Measurements from ENCODE around the gene U2AF1L4.
"Not testable (repeated sequence)": the region's sequence is repeated elsewhere in the genome, so short reads cannot be mapped to it uniquely, and the experiment has no call there.

U2AF1L4 gene

DNA sequence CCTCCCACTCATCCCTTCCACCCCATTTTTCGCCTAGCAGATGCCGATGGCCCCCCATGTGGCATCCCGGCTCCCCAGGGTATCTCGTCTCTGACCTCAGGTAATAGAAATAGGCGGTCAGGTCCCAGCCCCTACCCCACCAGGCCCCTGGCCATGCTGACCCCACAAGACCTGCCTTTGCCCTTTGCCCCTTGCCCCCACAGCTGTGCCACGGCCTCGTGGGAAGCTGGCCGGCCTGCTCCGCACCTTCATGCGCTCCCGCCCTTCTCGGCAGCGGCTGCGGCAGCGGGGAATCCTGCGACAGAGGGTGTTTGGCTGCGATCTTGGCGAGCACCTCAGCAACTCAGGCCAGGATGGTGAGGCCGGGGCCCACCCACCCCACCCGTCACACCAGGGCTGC is 35.5 kb upstream of the U2AF1L4 start:
- DNase-seq, result no peak

DNA sequence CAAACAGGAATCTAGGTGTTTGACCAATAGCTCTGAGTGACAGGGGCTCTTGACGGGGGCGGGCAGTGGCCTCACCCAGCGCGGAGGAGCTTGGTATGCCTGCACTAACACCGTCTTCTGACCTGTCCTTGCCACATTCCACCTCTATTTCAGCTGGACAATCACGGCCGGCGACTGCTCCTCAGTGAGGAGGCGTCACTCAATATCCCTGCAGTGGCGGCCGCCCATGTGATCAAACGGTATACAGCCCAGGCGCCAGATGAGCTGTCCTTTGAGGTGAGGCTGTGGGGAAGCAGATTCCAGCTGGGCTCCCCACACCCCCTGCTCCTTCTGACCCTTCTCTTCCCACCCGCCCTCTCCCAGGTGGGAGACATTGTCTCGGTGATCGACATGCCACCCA is 34.8 kb upstream of the U2AF1L4 start:
- no peak for DNase-seq

GRCh38 chr19:35779033-35779432 is 33.8 kb upstream of the U2AF1L4 start:
- no peak for DNase-seq

DNA sequence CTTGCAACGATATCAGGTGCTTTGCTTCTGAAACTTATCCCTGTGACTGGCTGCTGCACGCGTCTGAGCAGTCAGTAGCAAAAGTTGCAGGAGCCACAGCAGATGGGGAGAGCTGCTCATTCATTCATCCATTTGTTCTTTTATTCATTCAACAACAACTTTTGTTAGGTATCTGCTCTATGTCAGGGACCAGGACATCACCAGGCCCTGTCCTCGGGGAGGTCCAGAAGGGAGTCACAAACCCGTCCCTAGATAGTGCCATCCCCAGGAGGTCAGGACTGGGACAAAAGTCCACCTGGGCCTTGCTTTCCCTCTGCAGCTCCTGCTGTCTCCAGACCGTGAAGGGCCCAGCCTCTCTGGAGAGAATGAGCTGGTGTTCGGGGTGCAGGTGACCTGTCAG is 32.7 kb upstream of the U2AF1L4 start:
- no peak for DNase-seq

- DNase-seq, result no peak
Observed at GRCh38 chr19:35777086-35777841, 32.0 kb upstream of the U2AF1L4 start.

DNA sequence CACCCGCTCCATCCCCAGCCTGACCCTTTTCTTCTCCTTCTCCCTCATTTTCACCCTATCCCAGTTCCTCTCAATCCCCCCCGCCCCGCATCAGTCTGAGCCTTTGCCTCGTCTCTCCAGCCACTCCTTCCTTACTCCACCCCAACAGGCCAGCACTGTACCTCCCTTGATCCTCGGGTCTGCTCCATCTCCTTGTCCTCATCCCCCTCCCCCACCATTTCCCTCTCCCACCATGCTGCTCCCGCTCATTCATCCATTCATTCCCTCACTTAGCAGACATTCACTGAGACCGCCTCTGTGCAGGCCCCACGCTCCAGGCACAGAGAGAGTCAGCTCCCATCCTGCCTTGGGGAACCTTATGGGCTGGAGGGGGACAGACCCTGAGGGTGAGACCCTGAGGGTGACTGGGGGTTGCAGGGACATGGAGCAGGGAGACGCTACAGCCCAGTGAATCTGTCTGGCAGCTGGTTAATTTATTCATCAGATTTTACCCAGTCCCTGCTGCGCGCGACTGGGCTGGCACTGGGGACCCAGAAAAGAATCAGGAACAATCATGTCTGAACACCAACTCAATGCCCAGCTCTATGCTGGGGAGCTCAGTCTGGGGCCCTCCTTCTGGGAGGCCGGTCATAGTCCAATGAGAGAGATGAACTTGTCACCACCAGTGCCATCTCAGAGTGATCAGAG is 31.0 kb upstream of the U2AF1L4 start:
- DNase-seq, result no peak

DNA sequence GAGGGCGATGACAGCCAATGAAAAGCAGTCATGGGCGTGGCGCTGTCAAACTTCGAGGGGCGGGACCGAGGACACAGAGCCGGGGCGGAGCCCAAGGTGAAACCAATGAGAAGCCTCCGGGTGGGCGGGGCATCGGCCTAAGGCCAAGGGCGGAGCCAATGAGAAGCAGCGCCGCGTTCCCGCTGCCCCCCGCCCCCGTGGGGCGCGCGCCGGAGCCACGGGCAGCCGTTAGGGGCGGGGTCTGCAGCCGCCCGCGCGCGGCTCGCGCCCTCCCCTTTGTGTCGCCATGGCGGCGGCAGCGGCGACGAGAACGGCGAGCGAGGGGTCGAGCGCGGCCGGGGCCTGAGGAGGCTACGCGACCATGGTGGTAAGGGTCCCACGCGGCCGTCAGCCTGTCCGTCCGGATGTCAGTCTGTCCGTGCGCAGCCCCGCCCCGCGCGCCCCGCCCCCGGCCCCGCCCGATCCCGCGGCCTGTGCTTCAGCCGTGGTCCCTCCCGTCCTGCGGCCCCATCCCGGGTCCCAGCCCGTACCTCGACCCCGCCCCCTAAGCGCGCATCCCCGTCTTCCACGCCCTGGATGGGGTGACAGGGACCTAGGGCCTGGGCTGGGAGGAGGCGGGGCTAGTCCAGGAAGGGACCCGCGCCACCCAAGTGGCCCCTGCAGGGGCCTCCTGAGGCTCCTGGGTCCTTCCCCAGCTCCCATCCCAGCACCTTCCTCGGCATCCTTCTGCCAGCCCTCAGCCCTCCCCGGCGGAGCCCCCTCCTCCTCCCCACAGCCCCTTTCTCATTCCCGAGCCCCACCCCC is 30.3 kb upstream of the U2AF1L4 start, which contains the start of gene ARHGAP33:
Gene ARHGAP33 (plus strand): TSS at position 267 of the 804 bp plus-strand sequence. CDS start 95 bp downstream, at position 362.
- peak; percentile 97 for DNase-seq

DNA sequence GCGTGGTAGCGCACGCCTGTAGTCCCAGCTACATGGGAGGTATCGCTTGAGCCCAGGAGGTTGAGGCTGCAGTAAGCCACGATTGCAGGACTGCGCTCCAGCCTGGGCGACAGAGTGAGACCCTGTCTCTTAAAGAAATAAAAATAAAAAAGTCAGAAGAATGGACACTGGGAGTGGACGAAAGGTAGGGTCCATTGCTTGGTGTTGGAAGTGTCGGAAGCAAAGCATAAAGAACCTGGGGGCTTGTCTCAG is 29.8 kb upstream of the U2AF1L4 start:
- DNase-seq, result no peak

DNA sequence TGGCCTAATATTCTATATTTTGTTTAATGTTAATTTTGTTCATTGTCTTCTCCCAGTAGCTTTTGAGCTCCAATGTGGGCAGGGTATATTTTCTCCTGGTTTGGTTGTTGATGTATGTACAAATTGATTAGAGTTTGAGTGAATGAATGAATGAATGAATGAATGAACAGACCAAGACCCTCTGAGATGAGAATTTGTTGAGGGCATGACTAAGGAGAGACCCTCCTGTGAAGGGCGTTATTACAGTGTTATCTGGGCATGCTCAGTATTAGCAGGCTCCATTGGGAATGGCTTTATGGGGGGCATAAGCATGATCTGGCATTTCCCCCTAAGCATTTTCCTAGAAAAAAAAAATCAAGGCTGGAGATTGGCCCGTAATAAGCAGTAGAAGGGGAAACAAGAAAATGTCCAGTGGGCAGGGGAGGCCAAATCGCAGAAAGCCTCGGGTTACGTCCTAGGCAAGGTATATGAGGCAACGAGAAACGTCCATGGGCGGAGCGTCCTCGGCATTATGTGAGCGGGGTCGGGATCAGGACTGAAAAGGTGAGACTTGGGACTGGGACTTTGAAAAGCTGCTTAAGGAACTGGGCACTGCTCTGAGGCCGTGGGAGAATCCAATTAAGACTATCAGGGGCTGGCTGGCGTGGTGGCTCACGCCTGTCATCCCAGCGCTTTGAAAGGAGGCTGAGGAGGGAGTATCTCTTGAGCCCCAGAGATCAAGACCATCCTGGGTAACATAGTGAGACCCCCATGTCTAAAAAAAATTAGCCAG is 29.2 kb upstream of the U2AF1L4 start:
- no peak for DNase-seq

- no peak for DNase-seq
Observed at GRCh38 chr19:35773020-35773806, 28.0 kb upstream of the U2AF1L4 start.

DNA sequence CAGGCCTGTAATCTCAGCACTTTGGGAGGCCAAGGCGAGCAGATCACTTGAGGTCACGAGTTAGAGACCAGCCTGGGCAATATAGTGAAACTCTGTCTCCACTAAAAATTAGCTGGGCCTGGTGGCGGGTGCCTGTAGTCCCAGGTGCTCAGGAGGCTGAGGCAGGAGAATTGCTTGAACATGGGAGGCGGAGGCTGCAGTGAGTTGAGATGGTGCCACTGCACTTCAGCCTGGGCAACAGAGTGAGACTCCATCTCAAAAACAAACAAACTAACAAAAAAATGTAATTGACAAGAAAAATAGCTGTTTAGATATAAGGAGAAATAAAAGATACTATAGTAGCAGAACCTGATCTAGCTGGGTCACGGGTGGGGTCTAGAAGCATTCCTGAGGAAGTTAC is 27.1 kb upstream of the U2AF1L4 start:
- DNase-seq, result not testable (repeated sequence)

- no peak for DNase-seq
Observed at GRCh38 chr19:35768082-35768421, 22.8 kb upstream of the U2AF1L4 start.

- no peak for DNase-seq
Observed at GRCh38 chr19:35767288-35768081, 22.3 kb upstream of the U2AF1L4 start.

DNA sequence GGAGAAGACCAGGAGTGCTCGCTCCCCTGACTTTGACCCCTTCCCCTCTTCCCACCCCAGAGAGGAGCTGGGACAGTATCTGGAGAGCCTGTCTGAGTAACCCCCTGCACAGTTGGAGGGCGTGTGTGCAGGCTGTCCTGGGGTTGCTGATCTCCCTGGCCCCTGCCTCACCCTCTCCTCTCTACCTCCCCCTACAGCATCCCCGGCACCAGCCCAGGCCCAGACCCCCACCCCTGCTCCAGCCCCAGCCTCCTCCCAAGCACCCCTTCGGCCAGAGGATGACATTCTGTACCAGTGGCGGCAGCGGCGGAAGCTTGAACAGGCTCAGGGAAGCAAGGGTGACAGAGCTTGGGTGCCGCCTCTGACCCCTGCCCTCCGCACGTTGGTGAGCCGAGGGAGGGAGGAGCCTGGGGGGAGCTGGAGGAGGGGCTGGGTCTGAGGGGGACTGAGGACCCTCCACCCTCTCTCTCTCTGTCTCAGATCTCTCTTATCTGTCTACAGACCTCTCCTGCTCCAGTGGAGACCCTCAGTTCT is 21.4 kb upstream of the U2AF1L4 start:
- no peak for DNase-seq

DNA sequence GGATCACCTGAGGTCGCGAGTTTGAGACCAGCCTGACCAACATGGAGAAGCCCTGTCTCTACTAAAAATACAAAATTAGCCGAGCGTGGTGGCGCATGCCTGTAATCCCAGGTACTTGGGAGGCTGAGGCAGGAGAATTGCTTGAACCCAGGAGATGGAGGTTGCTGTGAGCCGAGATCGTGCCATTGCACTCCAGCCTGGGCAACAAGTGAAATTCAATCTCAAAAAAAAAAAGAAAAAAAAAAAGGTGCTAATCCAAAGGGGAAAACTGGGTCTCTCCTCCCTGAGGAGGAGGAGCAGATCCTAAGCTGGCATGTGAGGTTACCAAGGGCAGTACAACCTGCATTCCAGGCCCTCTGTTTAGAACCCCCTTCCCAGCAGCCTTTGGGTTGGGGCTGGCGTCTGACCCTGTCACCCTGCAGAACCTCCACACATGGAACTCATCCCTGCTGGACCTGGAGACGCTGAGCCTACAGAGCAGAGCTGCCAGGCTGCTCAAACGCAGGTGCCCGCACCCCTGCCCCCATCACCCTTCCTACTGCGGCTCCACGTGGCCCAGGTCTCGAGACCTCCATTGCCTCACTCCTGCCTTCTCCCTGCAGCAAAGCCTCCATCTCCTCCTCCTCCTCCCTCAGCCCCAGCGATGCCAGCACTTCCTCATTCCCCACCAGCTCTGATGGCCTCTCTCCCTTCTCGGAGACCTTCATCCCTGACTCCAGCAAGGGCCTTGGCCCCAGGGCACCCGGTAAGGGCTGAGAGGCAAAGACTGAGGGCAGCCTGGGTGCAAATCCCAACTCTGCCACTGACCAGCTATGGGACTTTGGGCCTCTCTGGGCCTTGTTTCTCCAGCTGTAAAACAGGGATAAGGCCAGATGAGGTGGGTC is 19.5 kb upstream of the U2AF1L4 start:
- DNase-seq, result no peak

- peak; percentile 22 for DNase-seq
Observed at GRCh38 chr19:35760711-35761349, 15.6 kb upstream of the U2AF1L4 start.

DNA sequence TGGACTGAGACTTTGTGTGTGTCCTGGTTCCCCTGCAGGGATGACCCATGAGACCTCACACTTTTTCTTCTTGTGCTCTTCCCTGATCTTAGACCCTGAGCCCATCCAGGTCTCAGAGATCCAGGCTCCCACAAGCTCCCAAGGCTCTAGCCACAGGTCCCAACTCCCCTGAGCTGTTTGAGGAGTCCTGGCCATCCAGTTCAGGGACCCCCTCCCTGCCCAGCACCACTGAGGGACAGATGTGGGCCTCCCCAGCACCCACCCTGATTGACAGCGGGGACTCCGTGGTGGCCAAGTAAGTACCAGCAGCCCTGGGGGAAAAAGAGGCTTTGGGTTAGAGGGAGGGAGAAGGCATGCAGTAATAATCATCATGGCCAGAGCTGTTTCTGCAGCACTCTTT is 14.5 kb upstream of the U2AF1L4 start:
- no peak for DNase-seq

- peak; percentile 99 for DNase-seq
Observed at GRCh38 chr19:35757749-35758608, 12.8 kb upstream of the U2AF1L4 start, which contains the start of gene PROSER3. Gene PROSER3 (plus strand): TSS chr19:35758176. CDS start chr19:35758216, 40 bp downstream.

Measured in fibroblast of skin of back (primary cell).